ENCODE data around the gene VILL. TPM values are rescaled to one million over a fixed set of nuclear protein-coding genes. Genes with fewer than 3 reads are reported as not detected.

Gene VILL
- total and polyA plus RNA-seq, 4 donors: 10.2 to 32.3 (median 22.5) TPM

DNA sequence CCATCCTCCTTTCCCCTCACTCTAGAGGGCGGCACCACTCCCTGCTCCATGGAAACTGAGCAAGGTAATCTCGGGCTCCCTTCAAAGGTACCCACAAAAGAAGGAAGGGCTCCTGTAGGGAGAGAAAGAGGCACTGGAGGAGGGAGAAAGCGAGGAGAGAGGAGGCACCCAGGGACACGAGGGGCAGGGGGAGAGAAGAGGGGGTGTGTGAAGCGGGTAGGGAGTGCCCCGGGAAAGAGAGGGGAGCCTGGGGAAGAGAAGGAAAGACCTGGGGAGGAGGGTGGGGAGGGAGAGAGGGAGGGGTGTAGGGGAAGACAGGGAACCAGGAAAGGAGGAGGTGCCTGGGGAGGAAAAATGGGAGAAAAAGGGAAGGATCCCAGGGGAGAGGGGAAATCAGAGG is 523 bp downstream of the VILL start:
- Histone ChIP-seq H3K36me3 (ENCODE audit: control insufficient read depth in 4 of 4, insufficient read depth in 4 of 4, low read length in 4 of 4) (peaks cover 0 to 9% (median 1%) of the 10 kb centered on the region in 4 donors), H3K9me3 (ENCODE audit: control insufficient read depth in 4 of 4, insufficient read depth in 3 of 4, low read length in 3 of 4) (no peaks in the 10 kb centered on the region), H3K27me3 (ENCODE audit: control insufficient read depth in 3 of 3, insufficient read depth in 3 of 3, low read length in 2 of 3) (no peaks in the 10 kb centered on the region), H3K9ac (ENCODE audit: insufficient read depth in 1 of 2, low read length in 2 of 2) (no peak overlapping the region), H3K4me3 (no peak overlapping the region), H3K4me1 (ENCODE audit: control insufficient read depth in 5 of 5, insufficient read depth in 5 of 5, low read length in 5 of 5) (peaks cover 0 to 51% (median 7%) of the 10 kb centered on the region in 5 donors), H3K27ac (ENCODE audit: low read depth in 1 of 2, low read length in 1 of 2) (peak overlapping the region in 1 of 2 donors; percentile 26)
- TF ChIP-seq, protein P1, sequence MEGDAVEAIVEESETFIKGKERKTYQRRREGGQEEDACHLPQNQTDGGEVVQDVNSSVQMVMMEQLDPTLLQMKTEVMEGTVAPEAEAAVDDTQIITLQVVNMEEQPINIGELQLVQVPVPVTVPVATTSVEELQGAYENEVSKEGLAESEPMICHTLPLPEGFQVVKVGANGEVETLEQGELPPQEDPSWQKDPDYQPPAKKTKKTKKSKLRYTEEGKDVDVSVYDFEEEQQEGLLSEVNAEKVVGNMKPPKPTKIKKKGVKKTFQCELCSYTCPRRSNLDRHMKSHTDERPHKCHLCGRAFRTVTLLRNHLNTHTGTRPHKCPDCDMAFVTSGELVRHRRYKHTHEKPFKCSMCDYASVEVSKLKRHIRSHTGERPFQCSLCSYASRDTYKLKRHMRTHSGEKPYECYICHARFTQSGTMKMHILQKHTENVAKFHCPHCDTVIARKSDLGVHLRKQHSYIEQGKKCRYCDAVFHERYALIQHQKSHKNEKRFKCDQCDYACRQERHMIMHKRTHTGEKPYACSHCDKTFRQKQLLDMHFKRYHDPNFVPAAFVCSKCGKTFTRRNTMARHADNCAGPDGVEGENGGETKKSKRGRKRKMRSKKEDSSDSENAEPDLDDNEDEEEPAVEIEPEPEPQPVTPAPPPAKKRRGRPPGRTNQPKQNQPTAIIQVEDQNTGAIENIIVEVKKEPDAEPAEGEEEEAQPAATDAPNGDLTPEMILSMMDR (IDR thresholded peaks at IDR 0.05; ENCODE audit: control extremely low read depth, extremely low read depth): no peak
- WGBS, 2 donors: 41 to 67% methylated on average over 6 of the region's 6 CpGs
- ATAC-seq (ENCODE audit: insufficient read depth, low FRiP score): no peak
- peak in 1 of 3 donors; percentile 9 for DNase-seq

DNA sequence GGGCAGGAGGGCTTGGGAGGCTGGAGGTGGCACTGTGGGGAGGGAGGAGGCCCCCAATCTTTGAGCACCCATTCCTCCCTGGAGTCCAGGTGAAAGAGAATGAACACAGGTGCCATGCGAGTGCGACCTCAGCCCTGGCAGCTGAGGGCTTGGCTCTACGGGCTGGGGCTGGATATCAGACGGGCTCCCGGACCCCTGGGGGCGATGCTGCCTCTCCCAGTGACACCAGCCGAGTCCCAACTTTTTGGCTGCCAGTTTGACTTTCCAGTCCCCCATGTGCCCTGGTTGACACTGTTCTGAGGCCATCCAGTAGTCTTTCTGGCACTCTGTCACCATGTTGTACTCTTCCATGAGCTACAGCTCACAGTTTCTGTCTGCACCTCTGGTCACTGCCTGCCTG is 1.2 kb downstream of the VILL start:
- DNase-seq: peak in 1 of 3 donors; percentile 7
- H3K9me3 ChIP-seq (ENCODE audit: control insufficient read depth in 4 of 4, insufficient read depth in 3 of 4, low read length in 3 of 4): no peaks in the 10 kb centered on the region
- H3K36me3 ChIP-seq (ENCODE audit: control insufficient read depth in 4 of 4, insufficient read depth in 4 of 4, low read length in 4 of 4): peaks cover 0 to 16% (median 1%) of the 10 kb centered on the region in 4 donors
- no peak for ATAC-seq (ENCODE audit: insufficient read depth, low FRiP score)
- TF ChIP-seq, protein P1 (IDR thresholded peaks at IDR 0.05; ENCODE audit: control extremely low read depth, extremely low read depth): no peak
- H3K9ac ChIP-seq (ENCODE audit: insufficient read depth in 1 of 2, low read length in 2 of 2): peak overlapping the region in 1 of 2 donors; percentile 9
- H3K4me3 ChIP-seq: no peak overlapping the region
- peaks cover 0 to 45% (median 8%) of the 10 kb centered on the region in 5 donors for H3K4me1 ChIP-seq (ENCODE audit: control insufficient read depth in 5 of 5, insufficient read depth in 5 of 5, low read length in 5 of 5)
- no peaks in the 10 kb centered on the region for H3K27me3 ChIP-seq (ENCODE audit: control insufficient read depth in 3 of 3, insufficient read depth in 3 of 3, low read length in 2 of 3)
- peak overlapping the region in 1 of 2 donors; percentile 27 for H3K27ac ChIP-seq (ENCODE audit: low read depth in 1 of 2, low read length in 1 of 2)
- 82 to 85% methylated on average over 7 of the region's 7 CpGs for WGBS, 2 donors

DNA sequence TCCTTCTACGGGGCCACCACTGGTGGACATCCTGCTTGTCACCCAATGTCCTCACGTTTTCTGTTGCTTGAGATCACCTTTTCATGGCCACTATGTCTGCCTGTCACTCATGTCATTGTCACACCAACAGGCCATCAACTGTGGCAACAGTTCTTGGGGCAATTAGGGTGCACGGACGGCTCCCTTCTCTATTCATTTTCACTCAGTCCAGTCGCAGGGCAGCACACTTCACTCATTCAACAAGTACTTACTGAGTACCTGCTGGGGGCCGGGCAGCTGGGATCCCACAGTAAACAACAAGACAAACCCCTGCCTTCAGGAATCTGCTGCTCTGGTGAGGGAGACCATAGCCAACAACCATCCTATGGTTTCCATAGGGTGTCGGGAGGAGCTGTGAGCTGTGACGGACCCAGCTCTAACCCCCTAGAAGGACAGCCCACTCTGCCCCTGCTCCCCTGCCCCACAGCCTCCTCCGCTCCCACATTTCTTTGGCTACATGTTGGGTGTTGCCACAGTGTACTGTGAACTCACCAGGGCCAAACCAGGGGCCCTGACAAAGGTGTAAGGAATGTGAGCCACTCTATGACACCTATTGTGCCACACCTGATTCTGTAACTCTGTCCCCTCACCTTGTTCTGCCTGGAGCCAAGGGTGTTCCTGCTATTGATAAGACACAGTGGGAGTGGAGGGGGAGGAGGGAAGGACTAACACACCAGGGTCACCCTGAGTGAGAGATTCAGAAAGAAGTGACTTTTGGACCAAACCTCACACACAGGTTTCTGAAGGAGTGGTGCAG is 1.9 kb downstream of the VILL start:
- Histone ChIP-seq H3K9me3 (ENCODE audit: control insufficient read depth in 4 of 4, insufficient read depth in 3 of 4, low read length in 3 of 4) (no peaks in the 10 kb centered on the region), H3K27me3 (ENCODE audit: control insufficient read depth in 3 of 3, insufficient read depth in 3 of 3, low read length in 2 of 3) (no peaks in the 10 kb centered on the region), H3K27ac (ENCODE audit: low read depth in 1 of 2, low read length in 1 of 2) (peak overlapping the region in 1 of 2 donors; percentile 27), H3K4me1 (ENCODE audit: control insufficient read depth in 5 of 5, insufficient read depth in 5 of 5, low read length in 5 of 5) (peaks cover 0 to 40% (median 11%) of the 10 kb centered on the region in 5 donors), H3K4me3 (no peak overlapping the region), H3K9ac (ENCODE audit: insufficient read depth in 1 of 2, low read length in 2 of 2) (peak overlapping the region in 1 of 2 donors; percentile 9), H3K36me3 (ENCODE audit: control insufficient read depth in 4 of 4, insufficient read depth in 4 of 4, low read length in 4 of 4) (peaks cover 0 to 19% (median 1%) of the 10 kb centered on the region in 4 donors)
- DNase-seq: peak in 1 of 3 donors; percentile 14
- 80 to 84% methylated on average over 9 of the region's 9 CpGs for WGBS, 2 donors
- TF ChIP-seq, protein P1 (IDR thresholded peaks at IDR 0.05; ENCODE audit: control extremely low read depth, extremely low read depth): no peak
- peak; percentile 23 for ATAC-seq (ENCODE audit: insufficient read depth, low FRiP score)

Data from lung (tissue), 12 donors.